ENCODE data around the gene HDAC4.

HDAC4 gene

DNA sequence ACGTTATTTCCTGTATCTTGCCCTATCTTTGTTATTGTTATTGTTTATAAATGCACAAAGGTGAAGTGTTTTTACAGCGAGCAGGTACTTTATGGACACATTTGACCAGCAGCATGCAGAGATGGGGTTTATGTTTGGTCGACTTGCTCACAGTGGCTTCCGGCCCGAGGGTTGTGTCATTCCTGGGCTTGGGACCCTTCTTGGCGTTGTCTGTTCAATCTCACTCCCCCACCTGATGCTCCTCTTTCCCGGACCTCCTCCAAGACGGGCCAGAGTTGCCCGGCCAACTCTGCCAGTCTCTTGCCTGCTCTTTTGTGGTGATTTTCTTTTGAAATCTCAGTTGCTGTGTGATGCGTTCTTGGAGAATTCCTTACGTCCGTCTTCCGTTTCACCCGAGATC, 399.0 kb downstream of the HDAC4 start:
- H3K4me2 ChIP-seq (ENCODE audit: low read depth, low read length, poor library complexity, severe bottlenecking), result no peak overlapping the region
- no peaks in the 10 kb centered on the region for H3K79me2 ChIP-seq (ENCODE audit: insufficient read depth, low read length)
- peaks cover 14% of the 10 kb centered on the region; the same call in 1 of the 2 replicates for H3K9me3 ChIP-seq (ENCODE audit: insufficient read depth, low read depth, low read length)
- H3K9ac ChIP-seq (ENCODE audit: low read depth, low read length, poor library complexity, severe bottlenecking), result no peak overlapping the region
- TF ChIP-seq, protein P1, sequence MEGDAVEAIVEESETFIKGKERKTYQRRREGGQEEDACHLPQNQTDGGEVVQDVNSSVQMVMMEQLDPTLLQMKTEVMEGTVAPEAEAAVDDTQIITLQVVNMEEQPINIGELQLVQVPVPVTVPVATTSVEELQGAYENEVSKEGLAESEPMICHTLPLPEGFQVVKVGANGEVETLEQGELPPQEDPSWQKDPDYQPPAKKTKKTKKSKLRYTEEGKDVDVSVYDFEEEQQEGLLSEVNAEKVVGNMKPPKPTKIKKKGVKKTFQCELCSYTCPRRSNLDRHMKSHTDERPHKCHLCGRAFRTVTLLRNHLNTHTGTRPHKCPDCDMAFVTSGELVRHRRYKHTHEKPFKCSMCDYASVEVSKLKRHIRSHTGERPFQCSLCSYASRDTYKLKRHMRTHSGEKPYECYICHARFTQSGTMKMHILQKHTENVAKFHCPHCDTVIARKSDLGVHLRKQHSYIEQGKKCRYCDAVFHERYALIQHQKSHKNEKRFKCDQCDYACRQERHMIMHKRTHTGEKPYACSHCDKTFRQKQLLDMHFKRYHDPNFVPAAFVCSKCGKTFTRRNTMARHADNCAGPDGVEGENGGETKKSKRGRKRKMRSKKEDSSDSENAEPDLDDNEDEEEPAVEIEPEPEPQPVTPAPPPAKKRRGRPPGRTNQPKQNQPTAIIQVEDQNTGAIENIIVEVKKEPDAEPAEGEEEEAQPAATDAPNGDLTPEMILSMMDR (conservative IDR thresholded peaks at IDR 0.05; ENCODE audit: low read length), result no peak
- TF ChIP-seq EZH2phosphoT487 (IDR thresholded peaks at IDR 0.05; ENCODE audit: borderline replicate concordance), result no peak
- no peaks in the 10 kb centered on the region for H3K36me3 ChIP-seq (ENCODE audit: insufficient read depth, low read length)
- H3K4me3 ChIP-seq (ENCODE audit: low read length, poor library complexity, severe bottlenecking), result no peak overlapping the region
- H3K9me2 ChIP-seq (replicated peaks; ENCODE audit: low read depth, low read length), result no peaks in the 10 kb centered on the region
- no peaks in the 10 kb centered on the region for H3K27me3 ChIP-seq (ENCODE audit: insufficient read depth, low read length, poor library complexity, severe bottlenecking)
- H2AFZ ChIP-seq (ENCODE audit: low read length), result no peak overlapping the region
- no peaks in the 10 kb centered on the region for H3F3A ChIP-seq (ENCODE audit: low read depth)
- H4K20me1 ChIP-seq (ENCODE audit: insufficient read depth, low read length, poor library complexity, severe bottlenecking), result no peaks in the 10 kb centered on the region
- H3K4me1 ChIP-seq (ENCODE audit: insufficient read depth, low read length, poor library complexity, severe bottlenecking), result no peaks in the 10 kb centered on the region

DNA sequence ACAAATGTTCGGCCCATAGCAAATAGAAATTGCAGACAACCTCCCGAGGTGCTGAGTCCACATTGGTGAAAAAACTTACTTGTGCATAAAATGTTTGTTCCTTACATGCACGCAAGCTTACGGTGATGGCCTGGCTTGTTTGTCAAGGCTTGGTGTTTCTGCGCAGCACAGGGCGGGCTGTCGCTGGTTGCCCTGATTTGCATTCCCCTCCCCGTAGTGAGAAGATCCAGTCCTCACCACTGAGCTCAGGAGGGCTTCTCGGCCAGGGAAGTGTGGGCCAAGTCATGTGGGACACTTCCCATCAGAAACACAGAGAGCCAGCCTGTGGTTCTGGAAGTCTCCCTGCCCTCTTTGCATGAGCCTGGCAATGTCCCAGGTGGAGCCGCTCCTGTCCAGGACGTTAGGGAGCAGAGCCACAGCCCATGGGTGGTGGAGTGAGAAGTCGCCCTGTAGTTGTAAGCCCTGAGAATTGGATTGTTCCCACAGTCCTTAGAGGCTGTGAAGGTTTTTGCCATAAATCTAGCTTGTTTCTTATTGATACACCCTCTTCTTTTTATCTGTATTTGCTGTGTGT, 400.2 kb downstream of the HDAC4 start:
- Histone ChIP-seq H3K27me3 (ENCODE audit: insufficient read depth, low read length, poor library complexity, severe bottlenecking) (no peaks in the 10 kb centered on the region), H4K20me1 (ENCODE audit: insufficient read depth, low read length, poor library complexity, severe bottlenecking) (no peaks in the 10 kb centered on the region), H3K4me1 (ENCODE audit: insufficient read depth, low read length, poor library complexity, severe bottlenecking) (no peaks in the 10 kb centered on the region), H3K4me3 (ENCODE audit: low read length, poor library complexity, severe bottlenecking) (no peak overlapping the region), H3F3A (ENCODE audit: low read depth) (no peaks in the 10 kb centered on the region), H3K9me3 (ENCODE audit: insufficient read depth, low read depth, low read length) (peaks cover 14% of the 10 kb centered on the region; the same call in 1 of the 2 replicates), H2AFZ (ENCODE audit: low read length) (no peak overlapping the region), H3K9me2 (replicated peaks; ENCODE audit: low read depth, low read length) (no peaks in the 10 kb centered on the region), H3K9ac (ENCODE audit: low read depth, low read length, poor library complexity, severe bottlenecking) (no peak overlapping the region), H3K79me2 (ENCODE audit: insufficient read depth, low read length) (no peaks in the 10 kb centered on the region), H3K36me3 (ENCODE audit: insufficient read depth, low read length) (no peaks in the 10 kb centered on the region), H3K4me2 (ENCODE audit: low read depth, low read length, poor library complexity, severe bottlenecking) (no peak overlapping the region)
- TF ChIP-seq, protein P1 (conservative IDR thresholded peaks at IDR 0.05; ENCODE audit: low read length), result no peak
- TF ChIP-seq EZH2phosphoT487 (IDR thresholded peaks at IDR 0.05; ENCODE audit: borderline replicate concordance), result no peak

DNA sequence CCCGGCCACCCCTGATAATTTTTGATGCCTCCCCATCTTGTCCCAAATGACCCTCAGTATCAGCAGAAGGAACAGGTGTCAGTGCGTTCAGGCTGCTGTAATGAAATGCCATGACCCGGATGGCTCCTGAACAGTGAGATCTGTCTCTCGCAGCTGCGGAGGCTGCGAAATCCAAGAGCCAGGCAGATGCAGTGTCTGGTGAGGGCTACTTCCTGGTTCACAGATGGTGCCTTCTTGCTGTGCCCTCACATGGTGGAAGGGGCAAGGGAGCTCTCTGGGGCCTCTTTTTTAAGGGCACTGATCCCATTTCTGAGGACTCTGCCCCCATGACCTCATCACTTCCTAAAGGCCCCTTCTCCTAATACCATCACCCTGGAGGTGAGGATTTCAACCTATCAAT, 400.7 kb downstream of the HDAC4 start:
- no peak overlapping the region for H3K4me3 ChIP-seq (ENCODE audit: low read length, poor library complexity, severe bottlenecking)
- no peaks in the 10 kb centered on the region for H3K36me3 ChIP-seq (ENCODE audit: insufficient read depth, low read length)
- H3K27me3 ChIP-seq (ENCODE audit: insufficient read depth, low read length, poor library complexity, severe bottlenecking), result no peaks in the 10 kb centered on the region
- H3K79me2 ChIP-seq (ENCODE audit: insufficient read depth, low read length), result no peaks in the 10 kb centered on the region
- H4K20me1 ChIP-seq (ENCODE audit: insufficient read depth, low read length, poor library complexity, severe bottlenecking), result no peaks in the 10 kb centered on the region
- no peak overlapping the region for H3K4me2 ChIP-seq (ENCODE audit: low read depth, low read length, poor library complexity, severe bottlenecking)
- no peak for TF ChIP-seq EZH2phosphoT487 (IDR thresholded peaks at IDR 0.05; ENCODE audit: borderline replicate concordance)
- TF ChIP-seq, protein P1 (conservative IDR thresholded peaks at IDR 0.05; ENCODE audit: low read length), result no peak
- no peaks in the 10 kb centered on the region for H3K9me2 ChIP-seq (replicated peaks; ENCODE audit: low read depth, low read length)
- H3K9ac ChIP-seq (ENCODE audit: low read depth, low read length, poor library complexity, severe bottlenecking), result no peak overlapping the region
- H3K4me1 ChIP-seq (ENCODE audit: insufficient read depth, low read length, poor library complexity, severe bottlenecking), result no peaks in the 10 kb centered on the region
- no peaks in the 10 kb centered on the region for H3F3A ChIP-seq (ENCODE audit: low read depth)
- H2AFZ ChIP-seq (ENCODE audit: low read length), result no peak overlapping the region
- peaks cover 14% of the 10 kb centered on the region; the same call in 1 of the 2 replicates for H3K9me3 ChIP-seq (ENCODE audit: insufficient read depth, low read depth, low read length)

All from Loucy (cell line).